ENCODE measurements around the gene CDK6.

CDK6 gene

DNA sequence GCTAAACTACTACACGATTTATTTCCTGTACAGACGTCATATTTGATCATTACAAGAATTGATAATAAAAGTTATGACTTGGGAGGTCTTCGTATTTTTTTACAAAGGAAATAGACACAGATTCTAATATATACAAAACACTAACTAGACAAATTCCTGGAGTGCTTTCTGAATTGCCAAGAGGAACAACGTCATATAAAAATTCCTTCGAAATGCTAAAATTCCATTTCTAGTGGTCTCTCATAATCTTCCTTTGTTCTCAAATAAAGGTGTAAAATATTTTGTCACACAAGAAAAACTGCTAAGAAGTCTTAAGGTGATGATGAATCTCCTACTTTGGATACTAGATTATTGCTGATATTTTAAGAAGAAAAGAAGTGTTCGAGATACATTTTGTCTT lies 85.4 kb downstream of the CDK6 start:
- Histone ChIP-seq H3K27me3 (ENCODE audit: insufficient read depth, poor library complexity, severe bottlenecking) (no peaks in the 10 kb centered on the region), H3K4me1 (ENCODE audit: insufficient read depth, poor library complexity, severe bottlenecking) (peaks cover 85% of the 10 kb centered on the region), H3K4me3 (ENCODE audit: severe bottlenecking) (no peak overlapping the region), H3K27ac (ENCODE audit: poor library complexity, severe bottlenecking) (peak overlapping the region; percentile 97), H3K9me3 (ENCODE audit: severe bottlenecking) (no peaks in the 10 kb centered on the region), H3K36me3 (ENCODE audit: low read depth) (0 out of 2 replicates have a peak, but pooled peaks cover 10% of the 10 kb centered on the region)
- TF ChIP-seq CTCF (IDR thresholded peaks at IDR 0.05; ENCODE audit: poor library complexity, severe bottlenecking) = no peak
- no peak for DNase-seq (ENCODE audit: low spot score)
- no peak for ATAC-seq (ENCODE audit: low read depth)

- ATAC-seq (ENCODE audit: low read depth) (no peak), DNase-seq (ENCODE audit: low spot score) (no peak)
- no peak for TF ChIP-seq CTCF (IDR thresholded peaks at IDR 0.05; ENCODE audit: poor library complexity, severe bottlenecking)
- H3K4me3 ChIP-seq (ENCODE audit: severe bottlenecking) = no peak overlapping the region
- H3K9me3 ChIP-seq (ENCODE audit: severe bottlenecking) = no peaks in the 10 kb centered on the region
- peak overlapping the region; percentile 97 for H3K27ac ChIP-seq (ENCODE audit: poor library complexity, severe bottlenecking)
- H3K4me1 ChIP-seq (ENCODE audit: insufficient read depth, poor library complexity, severe bottlenecking) = peaks cover 85% of the 10 kb centered on the region
- 0 out of 2 replicates have a peak, but pooled peaks cover 10% of the 10 kb centered on the region for H3K36me3 ChIP-seq (ENCODE audit: low read depth)
- no peaks in the 10 kb centered on the region for H3K27me3 ChIP-seq (ENCODE audit: insufficient read depth, poor library complexity, severe bottlenecking)
These were observed 85.9 kb downstream of the CDK6 start for GRCh38 chr7:92750447-92750839.

GRCh38 chr7:92749832-92750446 lies 86.4 kb downstream of the CDK6 start:
- TF ChIP-seq CTCF (IDR thresholded peaks at IDR 0.05; ENCODE audit: poor library complexity, severe bottlenecking) = no peak
- H3K4me1 ChIP-seq (ENCODE audit: insufficient read depth, poor library complexity, severe bottlenecking) = peaks cover 84% of the 10 kb centered on the region
- H3K27ac ChIP-seq (ENCODE audit: poor library complexity, severe bottlenecking) = peak overlapping the region; percentile 97

DNA sequence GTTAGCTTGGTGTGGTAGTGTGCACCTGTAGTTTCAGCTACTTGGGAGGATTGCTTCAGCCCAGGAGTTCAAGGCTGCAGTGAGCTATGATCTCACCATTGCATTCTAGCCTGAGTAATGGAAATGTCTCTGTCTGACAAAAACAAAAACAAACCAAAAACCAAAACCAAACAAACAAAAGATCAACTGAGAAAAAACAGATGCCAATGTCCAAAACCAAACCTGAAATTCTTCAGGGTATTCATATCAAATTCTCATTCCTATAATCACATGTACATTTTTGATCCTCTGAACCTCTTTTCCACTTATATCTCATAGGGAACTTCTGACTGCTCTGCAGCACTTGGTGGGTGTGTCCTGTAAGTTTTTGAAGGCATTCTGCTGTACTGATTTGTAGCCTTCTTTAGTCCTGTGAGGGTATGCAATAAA lies 87.0 kb downstream of the CDK6 start:
- Histone ChIP-seq H3K9me3 (ENCODE audit: severe bottlenecking) (no peaks in the 10 kb centered on the region), H3K36me3 (ENCODE audit: low read depth) (peaks cover 19% of the 10 kb centered on the region), H3K27me3 (ENCODE audit: insufficient read depth, poor library complexity, severe bottlenecking) (no peaks in the 10 kb centered on the region), H3K4me3 (ENCODE audit: severe bottlenecking) (no peak overlapping the region), H3K4me1 (ENCODE audit: insufficient read depth, poor library complexity, severe bottlenecking) (peaks cover 78% of the 10 kb centered on the region), H3K27ac (ENCODE audit: poor library complexity, severe bottlenecking) (peak overlapping the region; percentile 97)
- DNase-seq (ENCODE audit: low spot score) = no peak
- no peak for TF ChIP-seq CTCF (IDR thresholded peaks at IDR 0.05; ENCODE audit: poor library complexity, severe bottlenecking)
- no peak for ATAC-seq (ENCODE audit: low read depth)

More at GRCh38 chr7:92749832-92750446, 86.4 kb downstream of the CDK6 start:
- ATAC-seq (ENCODE audit: low read depth) = no peak
- Histone ChIP-seq H3K27me3 (ENCODE audit: insufficient read depth, poor library complexity, severe bottlenecking) (no peaks in the 10 kb centered on the region), H3K36me3 (ENCODE audit: low read depth) (peaks cover 13% of the 10 kb centered on the region; the same call in 1 of the 2 replicates), H3K9me3 (ENCODE audit: severe bottlenecking) (no peaks in the 10 kb centered on the region), H3K4me3 (ENCODE audit: severe bottlenecking) (no peak overlapping the region)
- no peak for DNase-seq (ENCODE audit: low spot score)

- Histone ChIP-seq H3K4me3 (ENCODE audit: severe bottlenecking) (no peak overlapping the region), H3K4me1 (ENCODE audit: insufficient read depth, poor library complexity, severe bottlenecking) (peaks cover 70% of the 10 kb centered on the region), H3K36me3 (ENCODE audit: low read depth) (peaks cover 19% of the 10 kb centered on the region), H3K9me3 (ENCODE audit: severe bottlenecking) (no peaks in the 10 kb centered on the region), H3K27me3 (ENCODE audit: insufficient read depth, poor library complexity, severe bottlenecking) (no peaks in the 10 kb centered on the region), H3K27ac (ENCODE audit: poor library complexity, severe bottlenecking) (peak overlapping the region; percentile 97)
- no peak for TF ChIP-seq CTCF (IDR thresholded peaks at IDR 0.05; ENCODE audit: poor library complexity, severe bottlenecking)
- no peak for DNase-seq (ENCODE audit: low spot score)
- no peak for ATAC-seq (ENCODE audit: low read depth)
These were observed 87.9 kb downstream of the CDK6 start for GRCh38 chr7:92748495-92748894.
